Activated CD8-positive, alpha-beta memory T cell treated with anti-CD3 and anti-CD28 coated beads, Interleukin-2, amount 50 U/mL, for 24 hours (primary cell): ENCODE data around the gene TPX2.
"Not testable (repeated sequence)": the region's sequence is repeated elsewhere in the genome, so short reads cannot be mapped to it uniquely, and the experiment has no call there.

Experiments used
- DNase-seq: peaks from one replicate; pipeline ENCODE4 v3.0.0-alpha.2; 2020; ENCODE audit errors: extremely low read depth

TPX2 gene

GRCh38 chr20:31719644-31720485 lies 19.2 kb upstream of the TPX2 start:
- no peak for DNase-seq

- DNase-seq, result no peak
Measured at GRCh38 chr20:31720486-31721407, 18.3 kb upstream of the TPX2 start.

GRCh38 chr20:31721408-31722256 lies 17.5 kb upstream of the TPX2 start:
- DNase-seq, result no peak

DNA sequence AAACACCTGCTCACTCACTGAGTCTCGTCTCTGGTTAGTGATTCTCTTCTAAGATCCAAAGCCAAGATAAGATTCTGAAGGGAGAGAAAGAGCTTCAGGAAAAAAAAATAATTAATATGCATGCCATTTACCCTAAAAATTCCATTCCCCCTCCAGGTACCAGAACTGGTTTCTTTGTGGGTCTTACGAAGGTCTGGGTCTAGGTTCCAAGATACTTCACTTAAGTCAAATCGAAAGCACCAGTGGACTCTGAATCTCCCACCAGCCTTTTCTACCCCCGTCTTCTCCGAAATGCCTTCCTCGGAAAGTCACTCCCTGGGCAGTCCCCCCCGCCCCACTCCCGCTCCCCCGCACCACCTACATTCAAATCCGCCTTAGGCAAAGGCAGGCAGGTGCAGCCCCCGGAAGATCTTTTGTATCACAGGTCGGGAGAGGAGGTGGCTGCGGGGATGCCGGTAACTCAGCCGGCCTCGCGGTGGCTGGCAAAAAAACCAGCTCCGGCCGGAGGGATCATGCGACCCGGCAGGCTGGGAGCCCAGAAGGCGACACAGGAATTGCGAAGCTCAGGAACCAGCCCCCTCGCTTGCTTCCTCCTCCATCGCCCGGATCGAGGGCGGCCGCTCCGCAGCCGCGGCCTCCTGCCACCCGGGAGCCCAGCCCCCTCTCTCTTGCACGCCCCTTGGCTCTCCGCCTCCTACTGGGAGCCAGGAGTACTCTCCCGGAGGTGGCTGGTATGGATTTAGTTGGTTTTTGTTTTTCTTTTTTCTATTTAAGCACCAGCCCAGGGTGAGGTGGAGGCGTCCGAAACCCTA lies 16.6 kb upstream of the TPX2 start, which contains the start of gene BCL2L1:
TSS of gene BCL2L1 (minus strand) at position 612 of the 812 bp plus-strand sequence. CDS start 650 bp downstream, outside the sequence.
- DNase-seq, result peak; percentile 45

- no peak for DNase-seq
Measured at GRCh38 chr20:31723069-31723318, 16.1 kb upstream of the TPX2 start.

GRCh38 chr20:31723319-31724078 lies 15.6 kb upstream of the TPX2 start:
- peak; percentile 90 for DNase-seq

- DNase-seq, result no peak
Measured at GRCh38 chr20:31731321-31731717, 7.8 kb upstream of the TPX2 start.

- no peak for DNase-seq
Measured at GRCh38 chr20:31739550-31739977, 474 bp downstream of the TPX2 start.

DNA sequence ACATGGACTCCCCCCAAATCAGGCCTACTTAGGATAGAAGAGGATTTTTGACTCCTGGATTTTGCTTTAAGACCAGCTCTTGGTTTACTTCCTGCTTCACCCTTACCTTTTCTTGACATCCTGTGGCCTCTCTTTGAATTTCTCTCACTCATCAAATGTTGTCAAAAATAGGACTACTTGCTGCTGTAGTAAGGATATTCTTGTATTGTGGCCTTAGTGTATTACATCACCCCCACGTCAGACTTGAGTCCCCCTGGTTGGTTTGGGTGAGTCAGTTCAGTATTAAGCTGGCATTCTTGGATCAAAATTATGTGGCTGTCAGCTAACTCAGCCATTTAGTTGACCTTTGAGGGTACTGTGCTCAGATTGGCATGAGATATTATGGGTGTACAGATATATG lies 1.1 kb downstream of the TPX2 start:
- no peak for DNase-seq

GRCh38 chr20:31740656-31741323 lies 1.7 kb downstream of the TPX2 start:
- DNase-seq, result no peak

GRCh38 chr20:31746068-31746878 lies 7.2 kb downstream of the TPX2 start:
- DNase-seq, result no peak

DNA sequence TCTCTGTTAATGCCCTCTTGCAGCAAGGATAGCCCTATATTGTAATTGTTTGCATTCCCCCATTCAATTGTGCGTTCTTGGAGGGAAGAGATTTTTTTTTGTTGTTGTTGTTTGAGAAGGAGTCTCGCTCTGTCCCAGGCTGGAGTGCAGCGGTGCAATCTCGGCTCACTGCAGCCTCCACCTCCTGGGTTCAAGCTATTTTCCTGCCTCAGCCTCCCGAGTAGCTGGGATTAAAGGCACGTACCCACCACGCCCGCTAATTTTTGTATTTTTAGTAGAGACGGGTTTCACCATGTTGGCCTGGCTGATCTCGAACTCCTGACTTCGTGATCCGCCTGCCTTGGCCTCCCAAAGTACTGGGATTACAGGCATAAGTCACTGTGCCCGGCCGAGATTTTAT lies 7.9 kb downstream of the TPX2 start:
- not testable (repeated sequence) for DNase-seq

- DNase-seq, result no peak
Measured at GRCh38 chr20:31747640-31748039, 8.6 kb downstream of the TPX2 start.

- no peak for DNase-seq
Measured at GRCh38 chr20:31749223-31749622, 10.1 kb downstream of the TPX2 start.

- DNase-seq, result no peak
Measured at GRCh38 chr20:31751126-31751525, 12.0 kb downstream of the TPX2 start.

DNA sequence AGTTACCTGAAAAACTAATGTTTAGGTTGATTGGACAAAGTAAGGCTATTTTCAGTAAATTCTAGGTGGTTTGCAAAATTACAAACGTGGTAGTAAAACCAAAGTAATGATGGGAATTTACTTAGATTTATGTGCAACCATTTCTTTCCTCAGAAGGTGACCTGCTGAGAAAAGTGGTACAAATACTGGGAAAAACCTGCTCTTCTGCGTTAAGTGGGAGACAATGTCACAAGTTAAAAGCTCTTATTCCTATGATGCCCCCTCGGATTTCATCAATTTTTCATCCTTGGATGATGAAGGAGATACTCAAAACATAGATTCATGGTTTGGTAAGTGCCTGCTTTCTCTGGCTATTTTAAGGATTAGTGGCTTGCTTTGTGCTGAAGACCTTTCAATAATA lies 18.2 kb downstream of the TPX2 start:
- DNase-seq, result no peak

DNA sequence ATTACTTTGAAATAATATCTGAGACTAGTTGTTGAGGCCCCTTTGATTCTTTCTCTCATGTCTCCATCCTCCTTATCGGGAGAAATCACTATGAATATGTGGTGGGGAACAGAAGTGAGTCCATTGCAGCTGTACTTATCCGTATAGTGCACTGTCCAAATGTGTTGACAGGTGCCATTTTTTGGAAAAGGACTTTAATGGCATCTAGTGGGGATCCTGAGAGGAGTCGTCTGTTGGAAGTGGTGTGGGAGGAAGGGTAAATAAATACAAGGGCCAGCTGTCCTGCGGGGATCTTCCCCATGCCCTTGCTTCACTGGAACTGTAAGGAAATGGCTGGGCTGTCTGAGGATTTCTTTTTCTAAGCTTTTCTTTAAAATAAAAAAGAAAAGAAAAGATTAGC lies 19.4 kb downstream of the TPX2 start:
- no peak for DNase-seq

- no peak for DNase-seq
Measured at GRCh38 chr20:31758991-31759390, 19.9 kb downstream of the TPX2 start.
